Measurements from ENCODE around the gene RPL19.

Gene RPL19

GRCh38 chr17:39208136-39208535, 8.1 kb downstream of the RPL19 start:
- DNase-seq, result no peak
- Histone ChIP-seq H3K9me3 (ENCODE audit: insufficient read depth, low read length, severe bottlenecking) (no peaks in the 10 kb centered on the region), H3K4me2 (ENCODE audit: insufficient read depth, low read length) (no peak overlapping the region), H3K4me3 (ENCODE audit: low read depth in 1 of 2, low read length in 2 of 2) (no peak overlapping the region), H3K79me2 (ENCODE audit: insufficient read depth, low read length) (no peaks in the 10 kb centered on the region), H3K36me3 (ENCODE audit: insufficient read depth, low read length) (peaks cover 21% of the 10 kb centered on the region), H3K27me3 (ENCODE audit: insufficient read depth, low read length, poor library complexity) (peaks cover 26% of the 10 kb centered on the region), H3K27ac (ENCODE audit: low read length) (no peak overlapping the region), H4K20me1 (ENCODE audit: insufficient read depth, low read length) (peaks cover 21% of the 10 kb centered on the region; the same call in 1 of the 2 replicates), H2AFZ (ENCODE audit: low read depth, low read length) (no peak overlapping the region), H3K4me1 (ENCODE audit: insufficient read depth, low read length) (peaks cover 18% of the 10 kb centered on the region), H3K9ac (ENCODE audit: low read depth, low read length) (no peak overlapping the region)
- TF ChIP-seq EZH2 (IDR thresholded peaks at IDR 0.05; ENCODE audit: borderline replicate concordance, low read depth, low read length, severe bottlenecking) (no peak), CTCF (IDR thresholded peaks at IDR 0.05; ENCODE audit: borderline replicate concordance, extremely low read depth, low read length, poor library complexity, severe bottlenecking) (no peak)
- no peak for ATAC-seq (ENCODE audit: insufficient read depth, low read depth)

- Histone ChIP-seq H3K4me1 (ENCODE audit: insufficient read depth, low read length) (peaks cover 18% of the 10 kb centered on the region), H3K27me3 (ENCODE audit: insufficient read depth, low read length, poor library complexity) (peaks cover 26% of the 10 kb centered on the region), H3K9me3 (ENCODE audit: insufficient read depth, low read length, severe bottlenecking) (no peaks in the 10 kb centered on the region), H3K79me2 (ENCODE audit: insufficient read depth, low read length) (no peaks in the 10 kb centered on the region), H2AFZ (ENCODE audit: low read depth, low read length) (no peak overlapping the region), H3K4me3 (ENCODE audit: low read depth in 1 of 2, low read length in 2 of 2) (no peak overlapping the region), H3K9ac (ENCODE audit: low read depth, low read length) (no peak overlapping the region), H3K4me2 (ENCODE audit: insufficient read depth, low read length) (no peak overlapping the region), H3K36me3 (ENCODE audit: insufficient read depth, low read length) (peaks cover 14% of the 10 kb centered on the region), H4K20me1 (ENCODE audit: insufficient read depth, low read length) (peaks cover 15% of the 10 kb centered on the region; the same call in 1 of the 2 replicates), H3K27ac (ENCODE audit: low read length) (no peak overlapping the region)
- DNase-seq (peak; percentile 58), ATAC-seq (ENCODE audit: insufficient read depth, low read depth) (peak; percentile 47; the same call in 2 of the 3 replicates)
- TF ChIP-seq CTCF (IDR thresholded peaks at IDR 0.05; ENCODE audit: borderline replicate concordance, extremely low read depth, low read length, poor library complexity, severe bottlenecking) (no peak), EZH2 (IDR thresholded peaks at IDR 0.05; ENCODE audit: borderline replicate concordance, low read depth, low read length, severe bottlenecking) (no peak)
These were observed 8.8 kb downstream of the RPL19 start for GRCh38 chr17:39208893-39209292.

- Histone ChIP-seq H3K9ac (ENCODE audit: low read depth, low read length) (no peak overlapping the region), H3K79me2 (ENCODE audit: insufficient read depth, low read length) (no peaks in the 10 kb centered on the region), H3K4me1 (ENCODE audit: insufficient read depth, low read length) (peaks cover 18% of the 10 kb centered on the region), H3K36me3 (ENCODE audit: insufficient read depth, low read length) (peaks cover 8% of the 10 kb centered on the region), H3K4me2 (ENCODE audit: insufficient read depth, low read length) (peak overlapping the region; percentile 51), H4K20me1 (ENCODE audit: insufficient read depth, low read length) (peaks cover 9% of the 10 kb centered on the region; the same call in 1 of the 2 replicates), H2AFZ (ENCODE audit: low read depth, low read length) (no peak overlapping the region), H3K27me3 (ENCODE audit: insufficient read depth, low read length, poor library complexity) (peaks cover 26% of the 10 kb centered on the region), H3K9me3 (ENCODE audit: insufficient read depth, low read length, severe bottlenecking) (no peaks in the 10 kb centered on the region), H3K4me3 (ENCODE audit: low read depth in 1 of 2, low read length in 2 of 2) (0 out of 4 replicates have a peak overlapping the region, but pooled peaks of 1 of the 2 experiments have one; percentile 4), H3K27ac (ENCODE audit: low read length) (no peak overlapping the region)
- ATAC-seq (ENCODE audit: insufficient read depth, low read depth), result peak; percentile 53
- TF ChIP-seq CTCF (IDR thresholded peaks at IDR 0.05; ENCODE audit: borderline replicate concordance, extremely low read depth, low read length, poor library complexity, severe bottlenecking) (no peak), EZH2 (IDR thresholded peaks at IDR 0.05; ENCODE audit: borderline replicate concordance, low read depth, low read length, severe bottlenecking) (peak; percentile 77)
- peak; percentile 49 for DNase-seq
These were observed 9.4 kb downstream of the RPL19 start for GRCh38 chr17:39209317-39210092.
